A549 (cell line): ENCODE data around the gene NLRP1.

Experiments used
- BHLHE40 ChIP-seq: IDR thresholded peaks from 2 replicates; pipeline ENCODE4 v1.6.1; 2012; ENCODE audit warnings: low read depth, low read length, inconsistent platforms
- CHD2 ChIP-seq: fragments of 150-350 bp; IDR thresholded peaks from 2 replicates; pipeline ENCODE4 v1.6.1; 2014; ENCODE audit warnings: low read length; ENCODE audit not compliant: partially characterized antibody
- CTCF ChIP-seq: fragments of >200 bp; sonication (Bioruptor Twin); formaldehyde crosslinking; IDR thresholded peaks from 3 replicates; pipeline ENCODE4 v1.5.1; 2016
- HOXA7 ChIP-seq: fragments of 250-450 bp; sonication (Bioruptor Pico); IDR thresholded peaks from 2 replicates; pipeline ENCODE4 v1.5.0; 2020; ENCODE audit warnings: mild to moderate bottlenecking, moderate library complexity
- MAX ChIP-seq: IDR thresholded peaks from 2 replicates; pipeline ENCODE4 v1.6.1; 2012
- MAZ ChIP-seq: fragments of 150-350 bp; IDR thresholded peaks from 2 replicates; pipeline ENCODE4 v1.6.1; 2014; ENCODE audit warnings: antibody characterized with exemption, low read depth, low read length, borderline replicate concordance
- MYC ChIP-seq: IDR thresholded peaks from 2 replicates; pipeline ENCODE4 v1.6.1; 2012; ENCODE audit warnings: mild to moderate bottlenecking, inconsistent platforms, low read length, improper control_type of control experiment, borderline replicate concordance
- PHF8 ChIP-seq: fragments of 200-600 bp; sonication (generic); IDR thresholded peaks from 2 replicates; pipeline ENCODE4 v1.6.1; 2016; ENCODE audit warnings: low read depth, mild to moderate bottlenecking, antibody characterized with exemption, moderate library complexity, borderline replicate concordance
- POLR2A ChIP-seq: IDR thresholded peaks from 2 replicates; pipeline ENCODE4 v1.6.1; 2012; ENCODE audit warnings: mild to moderate bottlenecking, low read length
- RAD21 ChIP-seq, 2 experiments: fragments of >200 bp in 1 of 2; sonication (Bioruptor Twin) in 1 of 2; formaldehyde crosslinking in 1 of 2; IDR thresholded peaks in 1 of 2; conservative IDR thresholded peaks in 1 of 2; 2 replicates in 1 of 2; 3 replicates in 1 of 2; pipeline ENCODE4 v1.6.1; 2012 to 2018; ENCODE audit warnings: inconsistent platforms in 1 of 2
- REST ChIP-seq: fragments of 200-600 bp; sonication (generic); IDR thresholded peaks from 2 replicates; pipeline ENCODE4 v1.6.1; 2016; ENCODE audit warnings: antibody characterized with exemption, mild to moderate bottlenecking, moderate library complexity
- RFX5 ChIP-seq: fragments of 450-650 bp; IDR thresholded peaks from 2 replicates; pipeline ENCODE4 v1.7.1; 2014; ENCODE audit warnings: antibody characterized with exemption, mild to moderate bottlenecking, moderate library complexity
- TF ChIP-seq, protein P1 (sequence below): fragments of >200 bp; sonication (Bioruptor Twin); formaldehyde crosslinking; IDR thresholded peaks from 3 replicates; pipeline ENCODE4 v1.6.1; 2016

DNA sequence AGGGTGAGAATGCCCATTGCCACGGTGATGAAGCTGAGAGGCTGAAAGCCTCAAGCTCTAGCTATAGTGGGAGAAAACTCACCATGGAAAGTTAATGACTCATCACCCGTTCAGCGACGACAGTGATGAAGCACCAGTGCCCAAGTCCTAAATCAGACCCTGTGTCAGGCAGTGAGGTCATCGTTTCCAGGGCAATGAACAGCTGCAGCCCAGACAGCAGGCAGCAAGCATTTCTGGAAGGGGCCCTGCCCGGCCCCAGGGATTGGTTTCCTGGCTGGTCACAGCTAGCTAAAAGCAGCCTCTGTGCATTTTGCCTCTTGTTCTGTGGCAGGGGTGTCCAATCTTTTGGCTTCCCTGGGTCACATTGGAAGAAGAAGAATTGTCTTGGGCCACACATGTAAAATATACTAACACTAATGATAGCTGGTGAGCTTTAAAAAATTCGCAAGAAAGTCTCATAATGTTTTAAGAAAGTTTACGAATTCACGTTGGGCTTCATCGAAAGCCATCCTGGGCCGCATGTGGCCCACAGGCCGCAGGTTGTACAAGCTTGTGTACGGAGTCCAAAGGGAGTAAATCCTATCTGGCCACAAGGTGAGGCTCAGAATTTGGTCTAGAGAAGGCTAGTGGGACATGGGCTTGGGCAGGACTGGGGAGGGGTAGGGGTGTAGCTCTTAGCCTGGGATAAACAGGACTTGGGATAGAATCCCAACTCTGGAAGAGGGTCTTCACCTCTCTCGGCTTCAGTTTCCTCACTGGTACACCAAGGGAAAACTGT lies 57.3 kb downstream of the NLRP1 start:
- TF ChIP-seq CTCF = no peak
- no peak for TF ChIP-seq RFX5
- no peak for TF ChIP-seq POLR2A
- TF ChIP-seq MAX = 0 out of 2 replicates have a peak, but pooled peaks have one; percentile 25
- no peak for TF ChIP-seq MYC
- TF ChIP-seq CHD2 = no peak
- TF ChIP-seq PHF8 = no peak
- TF ChIP-seq REST = no peak
- TF ChIP-seq, protein P1, sequence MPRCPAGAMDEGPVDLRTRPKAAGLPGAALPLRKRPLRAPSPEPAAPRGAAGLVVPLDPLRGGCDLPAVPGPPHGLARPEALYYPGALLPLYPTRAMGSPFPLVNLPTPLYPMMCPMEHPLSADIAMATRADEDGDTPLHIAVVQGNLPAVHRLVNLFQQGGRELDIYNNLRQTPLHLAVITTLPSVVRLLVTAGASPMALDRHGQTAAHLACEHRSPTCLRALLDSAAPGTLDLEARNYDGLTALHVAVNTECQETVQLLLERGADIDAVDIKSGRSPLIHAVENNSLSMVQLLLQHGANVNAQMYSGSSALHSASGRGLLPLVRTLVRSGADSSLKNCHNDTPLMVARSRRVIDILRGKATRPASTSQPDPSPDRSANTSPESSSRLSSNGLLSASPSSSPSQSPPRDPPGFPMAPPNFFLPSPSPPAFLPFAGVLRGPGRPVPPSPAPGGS = no peak
- TF ChIP-seq RAD21 (conservative IDR thresholded peaks at IDR 0.05 in 1 of 2, IDR thresholded peaks at IDR 0.05 in 1 of 2) = no peak
- no peak for TF ChIP-seq BHLHE40
- no peak for TF ChIP-seq MAZ
- TF ChIP-seq HOXA7 (CRISPR knock-in tag) = no peak
